Fibroblast of lung (primary cell): Measurements from ENCODE around the gene KIRREL3. TPM values are rescaled to one million over a fixed set of nuclear protein-coding genes. Genes with fewer than 3 reads are reported as not detected.
"Not testable (repeated sequence)": the region's sequence is repeated elsewhere in the genome, so short reads cannot be mapped to it uniquely, and the experiment has no call there.

Experiments used
- DNase-seq, 2 donors: peaks; one replicate each; pipeline versions ENCODE4 v3.0.0 to v3.0.0-alpha.2; 2010; ENCODE audit warnings: low read depth in 2 of 2
- H2AFZ ChIP-seq: 2 replicates; pipeline ENCODE4 v1.5.1; 2012; ENCODE audit warnings: low read length, control low read depth, inconsistent platforms
- H3K27ac ChIP-seq: 2 replicates; pipeline ENCODE4 v1.5.1; 2011; ENCODE audit warnings: low read length, control low read depth; ENCODE audit not compliant: insufficient read depth
- H3K27me3 ChIP-seq: 2 replicates; pipeline ENCODE4 v1.5.1; 2011; ENCODE audit warnings: mild to moderate bottlenecking, low read length; ENCODE audit not compliant: control insufficient read depth, insufficient read depth
- H3K36me3 ChIP-seq: 2 replicates; pipeline ENCODE4 v1.5.1; 2011; ENCODE audit warnings: low read length; ENCODE audit not compliant: control insufficient read depth, insufficient read depth
- H3K4me1 ChIP-seq: 2 replicates; pipeline ENCODE4 v1.5.1; 2011; ENCODE audit warnings: low read length; ENCODE audit not compliant: control insufficient read depth, insufficient read depth; ENCODE audit errors: extremely low read depth
- H3K4me2 ChIP-seq: 2 replicates; pipeline ENCODE4 v1.5.1; 2011; ENCODE audit warnings: low read length, control low read depth; ENCODE audit not compliant: insufficient read depth; ENCODE audit errors: extremely low read depth
- H3K4me3 ChIP-seq, 4 experiments: fragments of 200-600 bp in 1 of 4; sonication (generic) in 1 of 4; replicated peaks in 1 of 4; 2 replicates each; pipeline ENCODE4 v1.5.1; 2011 to 2016; ENCODE audit warnings: low read length in 4 of 4, low read depth in 3 of 4, mild to moderate bottlenecking in 3 of 4, control low read depth in 2 of 4, inconsistent platforms in 1 of 4, mixed read lengths in 1 of 4; ENCODE audit not compliant: insufficient read depth in 1 of 4; ENCODE audit errors: control extremely low read depth in 1 of 4
- H3K79me2 ChIP-seq: 2 replicates; pipeline ENCODE4 v1.5.1; 2012; ENCODE audit warnings: mild to moderate bottlenecking, low read length, inconsistent platforms; ENCODE audit not compliant: control insufficient read depth, insufficient read depth
- H3K9ac ChIP-seq: 2 replicates; pipeline ENCODE4 v1.5.1; 2011; ENCODE audit warnings: mild to moderate bottlenecking, low read length, control low read depth; ENCODE audit not compliant: insufficient read depth
- H3K9me3 ChIP-seq: 2 replicates; pipeline ENCODE4 v1.5.1; 2012; ENCODE audit warnings: low read depth, low read length; ENCODE audit not compliant: control insufficient read depth, insufficient read depth
- H4K20me1 ChIP-seq: 2 replicates; pipeline ENCODE4 v1.5.1; 2011; ENCODE audit warnings: low read length; ENCODE audit not compliant: control insufficient read depth, insufficient read depth; ENCODE audit errors: extremely low read depth
- CTCF ChIP-seq, 2 donors: IDR thresholded peaks in 1 of 2; conservative IDR thresholded peaks in 1 of 2; 1 replicate in 1 of 2; 2 replicates in 1 of 2; pipeline ENCODE4 v1.5.1; 2011 to 2012; ENCODE audit warnings: low read length in 2 of 2, control low read depth in 1 of 2, inconsistent platforms in 1 of 2, low read depth in 1 of 2, mild to moderate bottlenecking in 1 of 2
- EZH2 ChIP-seq: IDR thresholded peaks from 2 replicates; pipeline ENCODE4 v1.5.1; 2012; ENCODE audit warnings: low read length, control low read depth, mild to moderate bottlenecking; ENCODE audit errors: missing control alignments
- polyA plus RNA-seq, 2 donors: library from polyadenylated mRNA; depleted of rRNA in 1 of 2; stranded (reverse) in 1 of 2; unstranded in 1 of 2; fragments of >200 nt; gene quantifications; 2 replicates each; pipeline ENCODE4 v1.2.1, GENCODE V29; 2011 to 2012; ENCODE audit warnings: missing spikeins in 1 of 2
- total RNA-seq: library from RNA; depleted of rRNA; stranded (reverse); fragments of >200 nt; gene quantifications from 2 replicates; pipeline ENCODE4 v1.2.1, GENCODE V29; 2014

Gene KIRREL3
- total and polyA plus RNA-seq, 2 donors (not counting 1 experiment from before 2014, with no cell fraction given) = 2.8 to 6.1 TPM

GRCh38 chr11:126381960-126382359, 618.6 kb downstream of the KIRREL3 start:
- H3K79me2 ChIP-seq, H2AFZ ChIP-seq: not testable (repeated sequence)

DNA sequence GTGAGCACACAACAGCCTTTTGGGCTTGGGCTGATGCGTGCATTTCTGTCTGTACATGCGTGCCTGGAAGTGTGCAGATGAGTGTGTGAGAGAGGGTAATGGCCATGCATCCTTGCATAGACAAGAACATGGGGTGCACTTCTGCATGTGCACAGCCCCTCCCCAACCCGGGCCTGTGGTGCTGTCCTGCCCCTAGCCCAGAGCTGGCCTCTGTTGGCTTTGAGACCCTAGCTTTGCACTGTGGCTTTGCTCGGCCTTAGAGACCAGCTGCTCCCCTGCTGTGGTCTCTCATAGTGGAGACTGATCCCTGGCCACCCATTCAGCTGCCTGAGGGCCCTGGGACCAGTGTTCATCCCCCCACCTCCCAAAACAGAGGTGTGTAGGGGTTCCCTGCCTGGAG, 619.7 kb downstream of the KIRREL3 start:
- Histone ChIP-seq H3K36me3 (no peaks in the 10 kb centered on the region), H2AFZ (no peak overlapping the region), H3K27ac (no peak overlapping the region), H3K4me3 (no peak overlapping the region), H3K9ac (no peak overlapping the region), H3K4me2 (no peak overlapping the region), H4K20me1 (peaks cover 5% of the 10 kb centered on the region), H3K9me3 (no peaks in the 10 kb centered on the region), H3K79me2 (no peaks in the 10 kb centered on the region), H3K4me1 (no peaks in the 10 kb centered on the region), H3K27me3 (no peaks in the 10 kb centered on the region)
- TF ChIP-seq CTCF (conservative IDR thresholded peaks at IDR 0.05 in 1 of 2, IDR thresholded peaks at IDR 0.05 in 1 of 2; ENCODE audit: low read depth in 1 of 2, low read length in 2 of 2) (no peak), EZH2 (no peak)
- no peak for DNase-seq

More at GRCh38 chr11:126381960-126382359, 618.6 kb downstream of the KIRREL3 start:
- H3K4me2 ChIP-seq, H3K4me1 ChIP-seq, H3K9me3 ChIP-seq, DNase-seq, H3K27ac ChIP-seq, H3K9ac ChIP-seq, H4K20me1 ChIP-seq, H3K4me3 ChIP-seq, H3K36me3 ChIP-seq, H3K27me3 ChIP-seq: not testable (repeated sequence)

GRCh38 chr11:126378763-126379162, 621.8 kb downstream of the KIRREL3 start:
- no peak overlapping the region for H3K4me2 ChIP-seq
- H2AFZ ChIP-seq = no peak overlapping the region
- peak in 1 of 2 donors; percentile 70 for DNase-seq
- no peaks in the 10 kb centered on the region for H3K36me3 ChIP-seq
- H3K9me3 ChIP-seq = no peaks in the 10 kb centered on the region
- H3K4me3 ChIP-seq = no peak overlapping the region
- no peak overlapping the region for H3K27ac ChIP-seq
- no peaks in the 10 kb centered on the region for H3K79me2 ChIP-seq
- no peaks in the 10 kb centered on the region for H3K27me3 ChIP-seq
- no peak for TF ChIP-seq CTCF (conservative IDR thresholded peaks at IDR 0.05 in 1 of 2, IDR thresholded peaks at IDR 0.05 in 1 of 2; ENCODE audit: low read depth in 1 of 2, low read length in 2 of 2)
- no peak for TF ChIP-seq EZH2
- peaks cover 5% of the 10 kb centered on the region for H4K20me1 ChIP-seq
- no peaks in the 10 kb centered on the region for H3K4me1 ChIP-seq
- H3K9ac ChIP-seq = no peak overlapping the region
